Transverse colon (tissue), 4 donors: ENCODE results near the gene EML4. TPM values are rescaled to one million over a fixed set of nuclear protein-coding genes. Genes with fewer than 3 reads are reported as not detected.

Experiments used
- DNase-seq: peaks from one replicate; pipeline ENCODE4 v3.0.0-alpha.2; 2019
- H3K27ac ChIP-seq, 4 donors: fragments of 200-600 bp; sonication (generic); 2 replicates each; pipeline ENCODE4 v1.5.1; 2016 to 2018; ENCODE audit warnings: inconsistent platforms in 4 of 4
- H3K27me3 ChIP-seq: fragments of 200-600 bp; sonication (generic); 2 replicates; pipeline ENCODE4 v1.5.1; 2017; ENCODE audit warnings: inconsistent platforms
- H3K36me3 ChIP-seq, 4 donors: fragments of 200-600 bp; sonication (generic); 2 replicates each; pipeline ENCODE4 v1.5.1; 2017 to 2019; ENCODE audit warnings: inconsistent platforms in 4 of 4
- H3K4me1 ChIP-seq, 4 donors: fragments of 200-600 bp; sonication (generic); 2 replicates each; pipeline ENCODE4 v1.5.1; 2017 to 2020; ENCODE audit warnings: inconsistent platforms in 4 of 4
- H3K4me3 ChIP-seq, 4 donors: fragments of 200-600 bp; sonication (generic); 1 replicate in 1 of 4; 2 replicates in 3 of 4; pipeline versions ENCODE4 v1.5.1 to v1.6.1; 2017 to 2019; ENCODE audit warnings: inconsistent platforms in 4 of 4
- H3K9me3 ChIP-seq, 2 donors: fragments of 200-600 bp; sonication (generic); 2 replicates each; pipeline ENCODE4 v1.5.1; 2017 to 2019; ENCODE audit warnings: inconsistent platforms in 2 of 2
- CTCF ChIP-seq, 5 experiments: fragments of 200-600 bp in 3 of 5; fragments of 450-650 bp in 2 of 5; sonication (generic) in 3 of 5; IDR thresholded peaks; 1 replicate in 2 of 5; 2 replicates in 3 of 5; pipeline ENCODE4 v1.5.1; 2016 to 2017; ENCODE audit warnings: antibody characterized with exemption in 5 of 5, inconsistent platforms in 3 of 5, mild to moderate bottlenecking in 2 of 5, moderate library complexity in 1 of 5
- EP300 ChIP-seq: sonication (generic); formaldehyde crosslinking; IDR thresholded peaks from one replicate; pipeline ENCODE4 v1.6.1; 2017; ENCODE audit warnings: antibody characterized with exemption, low read depth
- POLR2A ChIP-seq: fragments of 450-650 bp; IDR thresholded peaks from one replicate; pipeline ENCODE4 v1.6.1; 2016; ENCODE audit warnings: antibody characterized with exemption, mild to moderate bottlenecking, moderate library complexity
- POLR2AphosphoS5 ChIP-seq, 3 donors: sonication (generic); formaldehyde crosslinking; IDR thresholded peaks; one replicate each; pipeline ENCODE4 v1.6.1; 2016; ENCODE audit warnings: antibody characterized with exemption in 3 of 3
- WGBS, 2 donors: methylation state at CpG; one replicate each; pipeline ENCODE4 v1.1.5; 2018; ENCODE audit warnings: low coverage in 1 of 2; 5-methylcytosine and 5-hydroxymethylcytosine counted together
- in situ Hi-C, 4 donors: fragments of 200-750 bp; cut with MboI; loops; one replicate each; pipeline versions ENCODE4 v1.15.0 to v1.15.1; 2017; ENCODE audit warnings: low sequenced_read_pairs in 3 of 4, low pct_ligation_motif_present in 1 of 4, low pct_unique_long_range_greater_than_20kb in 1 of 4
- intact Hi-C: fragments of 100-400 bp; cut with DNase I; formaldehyde crosslinking; loops from one replicate; pipeline ENCODE4 v1.15.1; 2023; ENCODE audit warnings: low total_unique reads
- total RNA-seq, 4 donors: library from RNA; depleted of rRNA; stranded (reverse); fragments of >200 nt; gene quantifications; one replicate each; pipeline ENCODE4 v1.1.0, GENCODE V29; 2016

The EML4 gene
- total RNA-seq, 4 donors from 2014 or later, result 49.7 to 91.5 (median 67.5) TPM

- no peak overlapping the region for H3K4me3 ChIP-seq
- no peaks in the 10 kb centered on the region for H3K9me3 ChIP-seq
- H3K36me3 ChIP-seq, result peaks cover 0 to 30% (median 5%) of the 10 kb centered on the region in 4 donors
- no peak for TF ChIP-seq POLR2A
- no peak for TF ChIP-seq CTCF (IDR thresholded peaks at IDR 0.05)
- no peak for TF ChIP-seq POLR2AphosphoS5 (IDR thresholded peaks at IDR 0.05)
- no peak for TF ChIP-seq EP300
- no peaks in the 10 kb centered on the region for H3K27me3 ChIP-seq
- H3K4me1 ChIP-seq, result peaks cover 0 to 9% (median 5%) of the 10 kb centered on the region in 4 donors
- in situ Hi-C loops (no loop called here), intact Hi-C loops (no loop called here)
- no peak overlapping the region for H3K27ac ChIP-seq
- DNase-seq, result no peak
These were observed 138.0 kb downstream of the EML4 start for GRCh38 chr2:42307180-42307579.

- TF ChIP-seq POLR2A (no peak), POLR2AphosphoS5 (IDR thresholded peaks at IDR 0.05) (no peak), CTCF (IDR thresholded peaks at IDR 0.05) (no peak)
- intact Hi-C loops, result no loop called here
- Histone ChIP-seq H3K9me3 (no peaks in the 10 kb centered on the region), H3K27ac (no peak overlapping the region), H3K36me3 (peaks cover 0 to 13% (median 0%) of the 10 kb centered on the region in 4 donors), H3K4me1 (peaks cover 0 to 9% (median 5%) of the 10 kb centered on the region in 4 donors), H3K27me3 (no peaks in the 10 kb centered on the region), H3K4me3 (no peak overlapping the region)
- WGBS, 2 donors, result 98 to 100% methylated on average over 2 of the region's 2 CpGs
- DNase-seq, result no peak
- in situ Hi-C loops, result no loop called here
These were observed 140.2 kb downstream of the EML4 start for GRCh38 chr2:42309366-42309765.

GRCh38 chr2:42310007-42310515 is 140.9 kb downstream of the EML4 start:
- intact Hi-C loops, result no loop called here
- no peak for TF ChIP-seq CTCF (IDR thresholded peaks at IDR 0.05)
- TF ChIP-seq POLR2A, result no peak
- no peak for TF ChIP-seq EP300
- TF ChIP-seq POLR2AphosphoS5 (IDR thresholded peaks at IDR 0.05), result no peak
- H3K27me3 ChIP-seq, result no peaks in the 10 kb centered on the region
- in situ Hi-C loops, result no loop called here
- peaks cover 0 to 8% (median 0%) of the 10 kb centered on the region in 4 donors for H3K36me3 ChIP-seq
- WGBS, 2 donors, result 100% methylated on average over 1 of the region's 1 CpG; no CpG with 5 or more reads in 1 of the 2 donors
- no peak for DNase-seq
- H3K9me3 ChIP-seq, result no peaks in the 10 kb centered on the region
- H3K27ac ChIP-seq, result no peak overlapping the region
- H3K4me3 ChIP-seq, result no peak overlapping the region
- H3K4me1 ChIP-seq, result peaks cover 0 to 9% (median 5%) of the 10 kb centered on the region in 4 donors

- no peaks in the 10 kb centered on the region for H3K27me3 ChIP-seq
- no peak overlapping the region for H3K27ac ChIP-seq
- H3K4me3 ChIP-seq, result no peak overlapping the region
- no peak for DNase-seq
- H3K36me3 ChIP-seq, result peaks cover 0 to 20% (median 4%) of the 10 kb centered on the region in 4 donors
- in situ Hi-C loops (no loop called here), intact Hi-C loops (no loop called here)
- no peak for TF ChIP-seq POLR2AphosphoS5 (IDR thresholded peaks at IDR 0.05)
- no peak for TF ChIP-seq POLR2A
- TF ChIP-seq CTCF (IDR thresholded peaks at IDR 0.05), result no peak
- TF ChIP-seq EP300, result no peak
- peaks cover 0 to 9% (median 5%) of the 10 kb centered on the region in 4 donors for H3K4me1 ChIP-seq
- H3K9me3 ChIP-seq, result no peaks in the 10 kb centered on the region
- WGBS, 2 donors, result 61 to 76% methylated on average over 4 of the region's 4 CpGs
These were observed 143.0 kb downstream of the EML4 start for GRCh38 chr2:42312106-42312505.
